ENCODE data around the gene GNAT3. TPM values are rescaled to one million over a fixed set of nuclear protein-coding genes. Genes with fewer than 3 reads are reported as not detected.

Gene GNAT3
- total RNA-seq, 1 donor from 2014 or later = not detected

DNA sequence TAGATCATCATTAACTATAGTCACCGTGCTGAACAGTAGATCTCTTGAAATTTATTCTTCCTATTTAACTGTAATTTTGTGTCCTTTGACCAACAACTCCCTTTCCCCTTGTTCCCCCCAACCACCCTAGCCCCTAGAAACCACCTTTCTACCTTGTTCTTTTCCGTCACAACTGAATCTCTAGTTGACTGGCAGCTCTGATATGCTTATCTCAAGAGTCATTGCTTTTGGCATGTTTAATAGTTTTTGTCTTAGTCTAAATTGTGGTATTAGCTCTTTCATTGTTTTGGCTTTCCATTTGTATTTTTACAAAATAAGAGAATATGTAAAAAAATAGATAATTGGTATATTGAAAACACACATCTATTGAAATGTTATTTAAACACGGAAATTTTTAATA lies 1.8 kb downstream of the GNAT3 start:
- DNase-seq (ENCODE audit: extremely low spot score, unreplicated experiment) = no peak
- H3K36me3 Mint-ChIP-seq (ENCODE audit: unreplicated experiment) = no peaks in the 10 kb centered on the region
- H3K9me3 Mint-ChIP-seq (ENCODE audit: unreplicated experiment) = no peaks in the 10 kb centered on the region
- H3K27ac Mint-ChIP-seq (ENCODE audit: unreplicated experiment) = no peak overlapping the region
- H3K4me1 Mint-ChIP-seq (ENCODE audit: unreplicated experiment) = peaks cover 11% of the 10 kb centered on the region
- TF ChIP-seq, protein P1, sequence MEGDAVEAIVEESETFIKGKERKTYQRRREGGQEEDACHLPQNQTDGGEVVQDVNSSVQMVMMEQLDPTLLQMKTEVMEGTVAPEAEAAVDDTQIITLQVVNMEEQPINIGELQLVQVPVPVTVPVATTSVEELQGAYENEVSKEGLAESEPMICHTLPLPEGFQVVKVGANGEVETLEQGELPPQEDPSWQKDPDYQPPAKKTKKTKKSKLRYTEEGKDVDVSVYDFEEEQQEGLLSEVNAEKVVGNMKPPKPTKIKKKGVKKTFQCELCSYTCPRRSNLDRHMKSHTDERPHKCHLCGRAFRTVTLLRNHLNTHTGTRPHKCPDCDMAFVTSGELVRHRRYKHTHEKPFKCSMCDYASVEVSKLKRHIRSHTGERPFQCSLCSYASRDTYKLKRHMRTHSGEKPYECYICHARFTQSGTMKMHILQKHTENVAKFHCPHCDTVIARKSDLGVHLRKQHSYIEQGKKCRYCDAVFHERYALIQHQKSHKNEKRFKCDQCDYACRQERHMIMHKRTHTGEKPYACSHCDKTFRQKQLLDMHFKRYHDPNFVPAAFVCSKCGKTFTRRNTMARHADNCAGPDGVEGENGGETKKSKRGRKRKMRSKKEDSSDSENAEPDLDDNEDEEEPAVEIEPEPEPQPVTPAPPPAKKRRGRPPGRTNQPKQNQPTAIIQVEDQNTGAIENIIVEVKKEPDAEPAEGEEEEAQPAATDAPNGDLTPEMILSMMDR (IDR thresholded peaks at IDR 0.05) = no peak
- no peak overlapping the region for H3K4me3 Mint-ChIP-seq (ENCODE audit: unreplicated experiment)
- no peaks in the 10 kb centered on the region for H3K27me3 Mint-ChIP-seq (ENCODE audit: unreplicated experiment)

DNA sequence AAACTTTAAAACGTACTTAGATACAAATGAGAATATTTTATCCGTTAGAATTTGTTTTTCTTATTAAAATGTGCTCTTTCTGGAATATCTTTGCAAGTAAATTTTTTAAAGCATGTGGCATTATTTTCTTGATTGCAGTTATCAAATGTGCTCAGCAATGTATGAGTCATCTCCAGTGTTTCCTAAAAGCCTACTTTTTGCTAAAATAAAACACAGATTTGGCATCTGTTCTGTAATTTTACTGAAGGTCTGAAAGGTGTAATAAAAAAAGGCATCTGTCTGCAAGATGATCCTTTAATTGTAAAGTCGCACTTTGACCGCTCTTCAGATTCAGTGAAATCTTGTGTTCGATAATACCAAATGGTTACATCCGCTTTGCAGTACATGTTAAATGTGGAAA lies 3.4 kb downstream of the GNAT3 start:
- Mint-ChIP-seq H3K27ac (ENCODE audit: unreplicated experiment) (no peak overlapping the region), H3K27me3 (ENCODE audit: unreplicated experiment) (no peaks in the 10 kb centered on the region), H3K36me3 (ENCODE audit: unreplicated experiment) (no peaks in the 10 kb centered on the region), H3K9me3 (ENCODE audit: unreplicated experiment) (no peaks in the 10 kb centered on the region), H3K4me1 (ENCODE audit: unreplicated experiment) (peaks cover 11% of the 10 kb centered on the region), H3K4me3 (ENCODE audit: unreplicated experiment) (no peak overlapping the region)
- TF ChIP-seq, protein P1 (IDR thresholded peaks at IDR 0.05) = no peak
- DNase-seq (ENCODE audit: extremely low spot score, unreplicated experiment) = no peak

DNA sequence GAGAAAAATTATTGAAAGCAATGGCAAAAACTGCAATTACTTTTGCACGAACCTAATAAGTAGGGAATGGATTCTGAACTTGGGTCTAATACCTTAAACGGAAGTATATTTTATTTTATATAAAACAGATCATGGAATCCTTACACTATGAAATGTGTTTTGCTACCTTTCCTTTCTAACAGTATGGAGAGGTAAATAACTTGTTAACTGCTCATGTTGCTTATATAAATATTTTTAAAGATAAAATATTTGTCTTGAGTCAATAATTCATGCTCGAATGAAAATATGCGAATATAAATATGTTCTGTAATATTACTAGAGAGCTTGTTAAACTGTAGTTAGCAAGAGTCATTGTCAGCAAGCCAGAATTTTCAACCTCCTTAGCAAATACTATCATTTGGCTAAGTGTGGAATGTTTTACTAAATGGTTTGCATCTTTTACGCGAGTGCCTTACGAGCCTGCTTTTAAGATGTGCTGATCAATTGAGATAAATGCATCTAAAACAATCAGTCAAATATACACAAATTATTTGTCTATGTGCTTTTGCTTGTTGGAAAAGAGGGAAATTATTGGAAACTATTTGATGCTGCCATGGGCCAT lies 5.9 kb downstream of the GNAT3 start:
- TF ChIP-seq, protein P1 (IDR thresholded peaks at IDR 0.05) = no peak
- H3K27ac Mint-ChIP-seq (ENCODE audit: unreplicated experiment) = no peak overlapping the region
- H3K9me3 Mint-ChIP-seq (ENCODE audit: unreplicated experiment) = no peaks in the 10 kb centered on the region
- H3K4me1 Mint-ChIP-seq (ENCODE audit: unreplicated experiment) = peaks cover 11% of the 10 kb centered on the region
- no peaks in the 10 kb centered on the region for H3K27me3 Mint-ChIP-seq (ENCODE audit: unreplicated experiment)
- DNase-seq (ENCODE audit: extremely low spot score, unreplicated experiment) = no peak
- no peaks in the 10 kb centered on the region for H3K36me3 Mint-ChIP-seq (ENCODE audit: unreplicated experiment)
- no peak overlapping the region for H3K4me3 Mint-ChIP-seq (ENCODE audit: unreplicated experiment)

DNA sequence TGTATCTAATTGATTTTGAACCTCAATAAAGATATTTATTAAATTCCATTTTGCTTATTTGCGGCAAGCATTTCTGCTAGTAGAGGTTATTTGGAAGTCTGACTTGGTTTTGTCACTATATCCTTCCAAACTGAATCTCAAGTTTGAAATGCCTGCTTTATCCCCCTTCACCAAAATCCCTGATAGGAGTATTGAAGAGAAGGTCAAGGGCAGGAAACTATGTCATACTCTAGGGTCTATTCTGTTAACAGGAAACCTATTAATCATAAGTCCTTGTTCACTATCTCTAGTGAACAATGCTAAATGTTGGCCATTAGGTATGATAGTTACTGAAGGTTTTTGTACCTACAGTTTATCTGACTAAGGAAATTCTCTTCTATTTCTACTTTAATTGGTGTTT lies 11.5 kb downstream of the GNAT3 start:
- no peaks in the 10 kb centered on the region for H3K27me3 Mint-ChIP-seq (ENCODE audit: unreplicated experiment)
- H3K27ac Mint-ChIP-seq (ENCODE audit: unreplicated experiment) = peak overlapping the region; percentile 93
- no peak overlapping the region for H3K4me3 Mint-ChIP-seq (ENCODE audit: unreplicated experiment)

DNA sequence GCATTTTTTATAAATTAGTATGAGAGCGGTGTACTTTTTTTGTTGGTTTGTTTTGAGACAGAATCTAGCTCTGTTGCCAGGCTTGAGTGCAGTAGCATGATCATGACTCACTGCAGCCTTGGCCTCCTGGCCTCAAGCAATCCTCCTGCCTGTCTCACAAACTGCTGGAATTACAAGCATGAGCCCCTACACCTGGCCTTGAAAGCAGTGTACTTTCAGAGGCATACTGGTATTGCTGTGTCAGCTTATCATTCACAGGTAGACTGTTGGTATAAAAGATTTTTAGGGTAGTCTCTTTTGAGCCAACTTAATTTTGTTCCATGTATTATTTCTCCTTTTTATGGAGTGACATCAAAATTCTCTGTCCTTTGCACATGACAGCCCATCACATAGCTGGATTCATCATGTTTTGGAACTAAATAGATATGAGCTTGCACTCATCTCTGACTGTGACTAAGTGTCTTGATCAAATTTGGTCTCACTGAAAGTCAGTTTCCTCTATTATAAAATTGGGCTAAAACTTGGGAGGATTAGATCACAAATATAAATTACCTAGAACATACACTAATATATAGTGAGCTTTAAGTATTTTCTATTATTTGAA lies 12.4 kb downstream of the GNAT3 start:
- H3K4me1 Mint-ChIP-seq (ENCODE audit: unreplicated experiment) = peaks cover 20% of the 10 kb centered on the region
- H3K9me3 Mint-ChIP-seq (ENCODE audit: unreplicated experiment) = no peaks in the 10 kb centered on the region
- no peak overlapping the region for H3K4me3 Mint-ChIP-seq (ENCODE audit: unreplicated experiment)
- TF ChIP-seq, protein P1 (IDR thresholded peaks at IDR 0.05) = no peak
- no peak for DNase-seq (ENCODE audit: extremely low spot score, unreplicated experiment)
- H3K27me3 Mint-ChIP-seq (ENCODE audit: unreplicated experiment) = no peaks in the 10 kb centered on the region
- peak overlapping the region; percentile 93 for H3K27ac Mint-ChIP-seq (ENCODE audit: unreplicated experiment)
- H3K36me3 Mint-ChIP-seq (ENCODE audit: unreplicated experiment) = no peaks in the 10 kb centered on the region

More for the DNA sequence above, 11.5 kb downstream of the GNAT3 start:
- no peaks in the 10 kb centered on the region for H3K9me3 Mint-ChIP-seq (ENCODE audit: unreplicated experiment)
- no peaks in the 10 kb centered on the region for H3K36me3 Mint-ChIP-seq (ENCODE audit: unreplicated experiment)
- peaks cover 20% of the 10 kb centered on the region for H3K4me1 Mint-ChIP-seq (ENCODE audit: unreplicated experiment)
- DNase-seq (ENCODE audit: extremely low spot score, unreplicated experiment) = no peak
- TF ChIP-seq, protein P1 (IDR thresholded peaks at IDR 0.05) = no peak

Measured in osteocyte (in vitro differentiated cells).